GM18519 (cell line): ENCODE results near the gene PLGLB2.
"Not testable (repeated sequence)": the region's sequence is repeated elsewhere in the genome, so short reads cannot be mapped to it uniquely, and the experiment has no call there.

Source experiments
- ATAC-seq: cut with Tn5 transposase; IDR thresholded peaks from one replicate; pipeline ENCODE4 v1.9.1; 2021; ENCODE audit warnings: mild to moderate bottlenecking, moderate library complexity; ENCODE audit not compliant: unreplicated experiment, low FRiP score

Gene PLGLB2

DNA sequence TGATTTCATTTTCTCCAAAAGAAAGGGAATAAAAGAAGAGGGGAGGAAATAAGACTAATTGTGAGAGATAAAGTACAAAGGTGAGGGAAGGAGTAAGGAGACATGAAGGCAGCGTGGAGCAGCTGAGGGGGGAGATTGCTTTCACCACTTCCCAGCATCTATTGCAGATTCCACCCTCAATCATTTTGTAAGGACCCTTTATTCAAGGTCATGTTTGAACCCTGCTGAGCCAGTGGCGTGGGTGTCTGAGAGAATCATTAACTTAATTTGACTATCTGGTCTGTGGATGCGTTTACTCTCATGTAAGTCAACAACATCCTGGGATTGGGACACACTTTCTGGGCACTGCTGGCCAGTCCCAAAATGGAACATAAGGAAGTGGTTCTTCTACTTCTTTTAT is at the start of gene PLGLB2:
Gene PLGLB2, plus strand, starts transcription at position 297 of the 400 bp plus-strand sequence. Its CDS starts 67 bp downstream, at position 364.
- ATAC-seq: not testable (repeated sequence)

GRCh38 chr2:87704572-87705323 is 43.1 kb upstream of the PLGLB2 start:
- not testable (repeated sequence) for ATAC-seq

GRCh38 chr2:87708368-87708767 is 39.5 kb upstream of the PLGLB2 start:
- ATAC-seq: peak; percentile 69

GRCh38 chr2:87727940-87728599 is 19.8 kb upstream of the PLGLB2 start:
- ATAC-seq: not testable (repeated sequence)

- not testable (repeated sequence) for ATAC-seq
These were observed 7.0 kb upstream of the PLGLB2 start for GRCh38 chr2:87740928-87741327.

GRCh38 chr2:87742393-87743108 is 5.3 kb upstream of the PLGLB2 start:
- not testable (repeated sequence) for ATAC-seq

DNA sequence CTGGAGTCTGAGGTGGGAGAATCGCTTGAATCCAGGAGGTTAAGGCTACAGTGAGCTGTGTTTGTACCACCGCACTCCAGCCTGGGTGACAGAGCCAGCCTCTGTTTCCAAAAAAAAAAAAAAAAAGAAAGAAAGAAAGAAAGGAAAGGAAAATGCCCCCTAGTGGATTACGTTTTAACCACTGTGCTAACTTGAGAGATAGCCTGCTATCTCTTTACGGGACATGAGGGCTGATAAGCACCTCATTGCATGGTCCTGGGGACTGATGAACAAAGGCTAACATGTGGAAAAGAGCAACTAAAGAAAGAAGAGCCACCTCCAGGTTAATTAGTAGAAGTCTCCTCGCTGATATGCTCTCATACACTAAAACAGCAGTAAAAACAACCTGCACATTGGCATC is 4.2 kb upstream of the PLGLB2 start:
- ATAC-seq: not testable (repeated sequence)

DNA sequence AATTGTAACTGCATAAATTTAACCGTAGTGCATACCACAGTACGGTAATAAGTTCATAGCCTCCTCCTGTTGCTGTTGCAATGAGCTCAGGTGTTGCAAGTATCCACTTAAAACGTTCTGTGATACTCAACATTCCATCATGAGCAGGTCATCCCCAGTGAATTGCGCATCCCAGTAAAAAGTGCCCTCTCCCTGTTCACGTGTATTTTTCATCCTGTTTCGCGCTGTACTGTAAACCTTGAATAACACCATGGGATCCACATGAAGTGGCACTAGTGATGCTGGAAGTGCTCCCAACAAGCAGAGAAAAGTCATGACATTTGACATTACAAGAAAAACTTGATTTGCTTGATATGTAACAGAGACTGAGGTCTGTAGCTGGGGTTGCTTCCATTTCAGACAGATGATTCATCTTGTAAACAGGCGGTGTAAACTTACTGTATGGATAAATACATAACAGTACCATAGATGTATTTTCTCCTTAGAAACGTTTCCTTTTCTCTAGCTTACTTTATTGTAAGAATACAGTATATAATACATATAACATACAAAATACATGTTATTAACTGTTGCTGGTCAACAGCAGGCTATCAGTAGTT is 2.4 kb upstream of the PLGLB2 start:
- not testable (repeated sequence) for ATAC-seq

DNA sequence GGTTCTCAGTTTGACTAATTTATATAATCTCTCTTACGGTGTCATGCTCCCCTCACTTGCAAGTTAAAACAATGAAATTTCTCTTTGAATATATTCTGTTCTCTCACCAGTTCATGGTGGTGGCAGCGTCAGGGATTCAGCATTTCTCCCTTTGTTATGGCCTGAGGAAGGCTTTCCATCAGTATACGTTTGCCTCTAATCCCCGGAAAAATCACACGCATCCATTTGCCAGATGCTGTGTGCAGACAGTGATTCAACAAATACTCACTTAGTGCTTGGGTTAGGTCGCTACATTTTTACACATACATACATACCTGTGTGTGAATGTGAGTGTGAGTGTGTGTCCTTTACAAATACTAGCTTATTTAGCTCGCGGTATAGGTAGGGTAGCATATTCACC is 637 bp downstream of the PLGLB2 start:
- ATAC-seq: not testable (repeated sequence)

- not testable (repeated sequence) for ATAC-seq
These were observed 2.7 kb downstream of the PLGLB2 start for GRCh38 chr2:87750560-87750959.

- not testable (repeated sequence) for ATAC-seq
These were observed 6.9 kb downstream of the PLGLB2 start for GRCh38 chr2:87754759-87755158.
